BLaER1 (cell line): ENCODE measurements around the gene KAT8.
A peak's percentile ranks its signal among the peaks of the same experiment; 100 is the strongest.

Experiments used
- H3K27ac ChIP-seq: shearing (Covaris generic); formaldehyde crosslinking; 2 replicates; pipeline ENCODE4 v1.8.1; 2022
- H3K27me3 ChIP-seq: shearing (Covaris generic); formaldehyde crosslinking; 2 replicates; pipeline ENCODE4 v1.8.1; 2022
- H3K36me3 ChIP-seq: shearing (Covaris generic); formaldehyde crosslinking; 2 replicates; pipeline ENCODE4 v1.8.1; 2022
- H3K4me1 ChIP-seq: shearing (Covaris generic); formaldehyde crosslinking; 2 replicates; pipeline ENCODE4 v1.8.1; 2022
- H3K4me2 ChIP-seq: shearing (Covaris generic); formaldehyde crosslinking; 2 replicates; pipeline ENCODE4 v1.8.1; 2022
- H3K4me3 ChIP-seq: shearing (Covaris generic); formaldehyde crosslinking; 2 replicates; pipeline ENCODE4 v1.8.1; 2022
- H3K9ac ChIP-seq: shearing (Covaris generic); formaldehyde crosslinking; 2 replicates; pipeline ENCODE4 v1.8.1; 2022
- H3K9me3 ChIP-seq: shearing (Covaris generic); formaldehyde crosslinking; 2 replicates; pipeline ENCODE4 v1.8.1; 2022
- H4K20me1 ChIP-seq: shearing (Covaris generic); formaldehyde crosslinking; 2 replicates; pipeline ENCODE4 v1.8.1; 2022
- Cebpa-rat ChIP-seq: shearing (Covaris generic); IDR thresholded peaks from 2 replicates; pipeline ENCODE4 v1.8.1; 2022

Gene KAT8

DNA sequence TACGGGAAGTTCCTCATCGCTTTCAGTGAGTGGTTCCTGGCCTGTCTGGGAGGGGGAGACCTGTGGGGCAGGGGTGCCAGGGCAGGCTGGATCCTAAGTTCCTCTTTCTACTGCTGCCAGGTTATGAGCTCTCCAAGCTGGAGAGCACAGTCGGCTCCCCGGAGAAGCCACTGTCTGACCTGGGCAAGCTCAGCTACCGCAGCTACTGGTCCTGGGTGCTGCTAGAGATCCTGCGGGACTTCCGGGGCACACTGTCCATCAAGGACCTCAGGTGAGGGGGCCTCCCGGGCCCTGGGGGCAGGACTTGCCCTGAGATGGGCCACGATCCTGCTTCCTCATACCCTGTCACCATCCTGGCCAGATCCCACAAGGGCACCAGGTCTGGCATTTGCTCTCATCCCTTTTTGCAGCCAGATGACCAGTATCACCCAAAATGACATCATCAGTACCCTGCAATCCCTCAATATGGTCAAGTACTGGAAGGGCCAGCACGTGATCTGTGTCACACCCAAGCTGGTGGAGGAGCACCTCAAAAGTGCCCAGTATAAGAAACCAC is 12.9 kb downstream of the KAT8 start:
- Histone ChIP-seq H3K36me3 (peaks cover 65% of the 10 kb centered on the region), H3K4me2 (0 out of 2 replicates have a peak overlapping the region, but pooled peaks have one; percentile 64), H3K9ac (no peak overlapping the region; the same call in 1 of the 2 replicates)

DNA sequence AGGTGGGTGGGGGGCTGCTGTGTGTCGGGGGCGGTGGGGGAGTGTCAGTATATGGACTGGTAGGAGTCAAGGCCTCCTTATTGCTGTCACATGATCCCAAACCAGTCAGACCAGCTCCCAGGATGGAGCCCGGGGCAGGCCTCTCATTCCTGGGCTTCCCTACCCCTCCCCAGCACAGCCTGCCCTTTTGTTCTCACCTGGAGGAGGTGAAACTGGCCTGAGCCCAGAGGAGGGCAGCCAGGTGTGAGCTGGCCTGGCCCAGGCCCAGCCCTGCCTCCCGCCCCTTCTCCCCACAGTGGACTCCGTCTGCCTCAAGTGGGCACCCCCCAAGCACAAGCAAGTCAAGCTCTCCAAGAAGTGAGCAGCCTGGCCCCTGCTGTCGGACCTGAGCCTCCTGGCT is 13.4 kb downstream of the KAT8 start:
- no peak overlapping the region for H3K4me2 ChIP-seq
- peaks cover 60% of the 10 kb centered on the region for H3K36me3 ChIP-seq
- no peak for TF ChIP-seq Cebpa-rat

More for the DNA sequence above, 12.9 kb downstream of the KAT8 start:
- no peaks in the 10 kb centered on the region for H3K9me3 ChIP-seq
- peaks cover 60% of the 10 kb centered on the region for H3K4me1 ChIP-seq
- H4K20me1 ChIP-seq: no peaks in the 10 kb centered on the region
- no peak overlapping the region for H3K27ac ChIP-seq
- H3K4me3 ChIP-seq: no peak overlapping the region
- no peaks in the 10 kb centered on the region for H3K27me3 ChIP-seq
- no peak for TF ChIP-seq Cebpa-rat

DNA sequence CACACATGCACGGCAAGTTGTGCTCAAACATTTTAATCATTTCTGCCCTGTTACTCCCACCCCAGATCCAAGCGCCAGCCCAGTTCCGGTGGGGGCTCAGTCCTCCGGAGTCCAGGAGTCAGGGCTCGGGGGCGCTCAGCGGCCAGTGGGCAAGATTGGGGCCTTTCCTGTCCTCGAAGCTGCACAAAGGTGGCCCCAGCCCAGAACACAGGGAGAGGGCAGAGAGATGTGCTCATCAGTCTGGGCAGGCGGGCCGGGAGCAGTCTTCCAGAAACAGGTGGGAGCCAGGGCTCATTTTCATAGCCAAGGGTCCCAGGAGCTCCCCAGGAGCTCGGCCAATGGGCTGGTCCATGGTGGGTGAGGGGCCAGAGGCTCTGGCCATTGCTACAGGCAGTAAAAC is 14.0 kb downstream of the KAT8 start:
- no peak overlapping the region for H3K27ac ChIP-seq

More for the DNA sequence above, 13.4 kb downstream of the KAT8 start:
- no peaks in the 10 kb centered on the region for H3K27me3 ChIP-seq
- H3K27ac ChIP-seq: no peak overlapping the region
- peaks cover 60% of the 10 kb centered on the region for H3K4me1 ChIP-seq
- no peaks in the 10 kb centered on the region for H4K20me1 ChIP-seq
- H3K9me3 ChIP-seq: no peaks in the 10 kb centered on the region
- H3K9ac ChIP-seq: no peak overlapping the region
- no peak overlapping the region for H3K4me3 ChIP-seq

DNA sequence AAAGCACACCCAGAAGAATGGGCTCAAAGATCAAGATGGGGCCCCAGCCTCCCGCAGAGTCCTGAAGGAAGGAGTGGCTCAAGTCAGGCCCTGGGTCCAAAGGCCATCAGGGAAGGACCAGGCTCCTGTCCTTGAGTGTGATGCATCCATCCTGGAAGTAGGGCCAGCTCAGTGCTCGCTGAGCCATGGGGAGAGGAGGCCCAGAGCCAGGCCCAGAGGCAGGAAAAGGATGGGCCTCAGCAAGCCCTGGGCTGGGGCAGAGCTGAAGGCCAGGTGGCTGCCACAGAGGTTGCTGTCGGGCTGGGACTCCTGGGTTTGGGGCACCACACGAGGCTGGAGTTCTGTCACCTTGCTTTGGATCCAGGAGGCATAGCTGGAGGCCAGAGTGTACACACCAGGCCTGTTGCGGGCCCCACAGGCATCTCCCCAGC is 14.4 kb downstream of the KAT8 start:
- no peaks in the 10 kb centered on the region for H4K20me1 ChIP-seq
- peaks cover 59% of the 10 kb centered on the region for H3K4me1 ChIP-seq
- H3K4me3 ChIP-seq: no peak overlapping the region
- H3K27me3 ChIP-seq: no peaks in the 10 kb centered on the region
- no peak overlapping the region for H3K4me2 ChIP-seq
- H3K27ac ChIP-seq: no peak overlapping the region
- H3K36me3 ChIP-seq: peaks cover 53% of the 10 kb centered on the region
- no peak overlapping the region for H3K9ac ChIP-seq
- no peaks in the 10 kb centered on the region for H3K9me3 ChIP-seq
- TF ChIP-seq Cebpa-rat: no peak

More for the DNA sequence above, 14.0 kb downstream of the KAT8 start:
- no peak overlapping the region for H3K4me3 ChIP-seq
- H3K4me2 ChIP-seq: no peak overlapping the region
- no peaks in the 10 kb centered on the region for H3K9me3 ChIP-seq
- peaks cover 60% of the 10 kb centered on the region for H3K4me1 ChIP-seq
- H3K27me3 ChIP-seq: no peaks in the 10 kb centered on the region
- H4K20me1 ChIP-seq: no peaks in the 10 kb centered on the region
- TF ChIP-seq Cebpa-rat: no peak
- no peak overlapping the region for H3K9ac ChIP-seq
- H3K36me3 ChIP-seq: peaks cover 55% of the 10 kb centered on the region

DNA sequence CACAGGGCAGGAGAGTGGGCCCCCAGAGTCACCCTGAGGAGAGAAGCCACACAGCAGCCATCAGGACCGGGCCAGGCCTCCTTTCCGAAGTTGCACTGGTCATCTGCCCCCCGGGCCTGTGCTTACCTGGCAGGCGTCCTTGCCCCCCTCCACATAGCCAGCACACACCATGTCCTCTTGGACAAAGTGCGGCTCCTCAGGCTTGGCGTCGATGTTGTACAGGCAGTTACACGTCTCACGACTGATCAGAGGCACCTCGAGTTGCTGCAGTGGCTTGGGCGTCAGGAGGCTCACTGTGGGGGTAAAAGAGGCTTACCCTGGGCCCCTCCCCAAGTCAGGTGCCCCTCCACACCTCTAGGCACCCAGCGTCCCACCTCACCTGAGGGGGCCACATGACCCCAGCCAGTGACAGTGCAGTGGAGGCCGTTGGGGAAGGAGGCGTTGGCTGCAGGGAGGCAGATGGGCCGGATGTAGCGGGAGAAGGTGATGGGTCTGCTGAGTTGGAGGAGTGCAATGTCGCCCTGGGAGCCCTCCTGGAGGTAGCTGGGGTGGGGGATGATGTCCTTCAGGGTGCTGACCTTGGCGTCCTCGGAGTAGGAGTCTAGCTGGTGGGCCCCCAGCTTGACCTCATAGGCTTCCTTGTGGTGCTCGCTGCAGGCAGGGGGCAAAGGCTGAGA is 15.0 kb downstream of the KAT8 start:
- no peaks in the 10 kb centered on the region for H4K20me1 ChIP-seq
- H3K27me3 ChIP-seq: no peaks in the 10 kb centered on the region
- TF ChIP-seq Cebpa-rat: no peak
- H3K36me3 ChIP-seq: peaks cover 47% of the 10 kb centered on the region
- peaks cover 53% of the 10 kb centered on the region for H3K4me1 ChIP-seq
- H3K4me2 ChIP-seq: no peak overlapping the region
- no peak overlapping the region for H3K27ac ChIP-seq
- no peaks in the 10 kb centered on the region for H3K9me3 ChIP-seq
- H3K4me3 ChIP-seq: no peak overlapping the region
- no peak overlapping the region for H3K9ac ChIP-seq

DNA sequence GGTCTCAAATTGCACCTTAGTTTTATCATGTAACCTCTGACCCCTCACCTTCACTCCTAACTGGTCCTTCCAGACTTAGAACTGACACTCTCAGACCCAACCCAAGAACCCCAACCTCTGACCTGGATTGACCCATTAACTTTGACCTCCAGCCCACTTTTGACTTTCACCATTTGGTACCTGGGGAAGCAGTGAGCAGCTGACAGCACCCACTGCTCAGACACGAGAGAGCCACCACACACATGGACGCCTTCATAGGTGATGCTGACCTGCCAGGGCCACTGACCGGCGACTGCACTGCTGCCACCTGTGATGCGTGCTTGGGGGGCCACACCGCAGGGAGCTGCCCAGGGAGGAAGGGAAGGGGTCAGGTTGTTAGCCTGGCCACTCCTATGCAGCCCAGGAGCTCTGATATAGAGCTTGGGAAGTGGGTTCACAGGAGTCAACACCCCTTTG is 15.6 kb downstream of the KAT8 start:
- Histone ChIP-seq H3K4me3 (no peak overlapping the region), H3K27me3 (no peaks in the 10 kb centered on the region), H3K36me3 (peaks cover 41% of the 10 kb centered on the region), H3K27ac (no peak overlapping the region), H3K4me2 (no peak overlapping the region; the same call in 1 of the 2 replicates), H3K4me1 (peaks cover 47% of the 10 kb centered on the region), H4K20me1 (no peaks in the 10 kb centered on the region), H3K9ac (no peak overlapping the region), H3K9me3 (no peaks in the 10 kb centered on the region)
- TF ChIP-seq Cebpa-rat: no peak

DNA sequence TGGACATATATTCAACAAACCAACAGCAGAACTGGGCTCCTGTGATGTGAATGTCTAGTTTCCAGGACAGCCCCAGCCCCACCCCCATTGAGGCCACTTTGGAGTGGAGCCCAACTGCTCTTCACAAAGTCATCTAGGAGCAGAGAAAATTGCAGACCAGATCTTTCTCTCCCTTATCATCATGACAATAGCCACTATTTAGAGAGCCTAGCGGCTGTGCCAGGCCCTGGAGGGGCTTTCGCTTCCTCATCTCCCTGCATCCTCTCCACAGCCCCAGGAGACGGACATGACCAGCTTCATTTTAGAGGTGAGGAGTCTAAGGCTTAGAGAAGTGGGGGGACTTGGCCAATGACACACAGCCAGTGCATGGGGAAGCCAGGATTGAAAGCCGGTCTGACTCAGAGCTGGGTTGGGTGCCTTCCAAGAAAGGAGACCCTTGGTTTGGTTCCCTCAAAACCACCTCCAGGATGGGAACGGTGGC is 16.7 kb downstream of the KAT8 start:
- Histone ChIP-seq H3K36me3 (peaks cover 40% of the 10 kb centered on the region), H3K27ac (peak overlapping the region; percentile 44; the same call in 1 of the 2 replicates), H4K20me1 (no peaks in the 10 kb centered on the region), H3K9me3 (no peaks in the 10 kb centered on the region), H3K4me1 (peaks cover 36% of the 10 kb centered on the region), H3K9ac (no peak overlapping the region), H3K27me3 (no peaks in the 10 kb centered on the region), H3K4me3 (no peak overlapping the region), H3K4me2 (peak overlapping the region; percentile 51)
- TF ChIP-seq Cebpa-rat: no peak

DNA sequence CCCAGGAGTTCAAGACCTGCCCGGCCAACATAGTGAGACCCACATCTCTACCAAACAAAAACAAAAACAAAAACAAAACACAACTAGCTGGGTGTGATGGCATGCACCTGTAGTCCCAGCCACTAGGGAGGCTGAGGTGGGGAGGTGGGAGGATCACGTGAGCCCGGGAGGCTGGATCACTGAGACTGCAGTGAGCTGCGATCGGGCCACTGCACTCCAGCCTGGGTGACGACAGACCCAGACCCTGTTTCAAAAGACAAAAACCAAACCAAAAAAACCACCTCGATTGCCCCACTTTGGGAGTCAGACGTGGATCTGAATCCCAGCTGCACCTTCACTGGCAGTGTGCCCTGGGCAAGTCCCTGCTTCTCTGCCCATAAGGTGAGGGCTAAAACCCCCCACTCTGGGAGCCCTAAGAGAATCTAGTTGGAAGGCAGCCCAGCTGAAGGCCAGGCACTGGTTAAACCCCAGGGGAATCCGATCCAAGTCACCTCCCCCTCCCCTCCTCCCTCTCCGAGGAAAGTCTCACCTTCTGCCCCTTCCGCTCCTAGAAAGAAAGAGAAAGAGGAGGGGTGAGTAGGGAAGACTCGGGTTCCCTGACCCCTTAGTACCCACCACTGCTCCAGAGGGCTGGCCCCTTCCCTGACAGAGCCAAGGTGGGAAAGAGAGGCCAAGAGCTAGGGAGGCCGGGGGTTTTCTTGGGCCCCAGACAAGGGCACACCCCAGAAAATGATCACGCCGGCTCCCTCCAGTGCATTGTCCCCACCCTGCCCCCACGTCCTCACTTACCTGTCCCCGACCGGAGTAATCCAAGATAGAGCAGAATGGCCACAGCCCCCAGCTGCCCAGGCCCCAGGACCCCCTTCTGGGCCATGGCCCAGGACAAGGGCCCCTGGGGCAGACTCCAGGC is 17.4 kb downstream of the KAT8 start:
- Histone ChIP-seq H3K9ac (no peak overlapping the region), H3K4me2 (peak overlapping the region; percentile 51)

DNA sequence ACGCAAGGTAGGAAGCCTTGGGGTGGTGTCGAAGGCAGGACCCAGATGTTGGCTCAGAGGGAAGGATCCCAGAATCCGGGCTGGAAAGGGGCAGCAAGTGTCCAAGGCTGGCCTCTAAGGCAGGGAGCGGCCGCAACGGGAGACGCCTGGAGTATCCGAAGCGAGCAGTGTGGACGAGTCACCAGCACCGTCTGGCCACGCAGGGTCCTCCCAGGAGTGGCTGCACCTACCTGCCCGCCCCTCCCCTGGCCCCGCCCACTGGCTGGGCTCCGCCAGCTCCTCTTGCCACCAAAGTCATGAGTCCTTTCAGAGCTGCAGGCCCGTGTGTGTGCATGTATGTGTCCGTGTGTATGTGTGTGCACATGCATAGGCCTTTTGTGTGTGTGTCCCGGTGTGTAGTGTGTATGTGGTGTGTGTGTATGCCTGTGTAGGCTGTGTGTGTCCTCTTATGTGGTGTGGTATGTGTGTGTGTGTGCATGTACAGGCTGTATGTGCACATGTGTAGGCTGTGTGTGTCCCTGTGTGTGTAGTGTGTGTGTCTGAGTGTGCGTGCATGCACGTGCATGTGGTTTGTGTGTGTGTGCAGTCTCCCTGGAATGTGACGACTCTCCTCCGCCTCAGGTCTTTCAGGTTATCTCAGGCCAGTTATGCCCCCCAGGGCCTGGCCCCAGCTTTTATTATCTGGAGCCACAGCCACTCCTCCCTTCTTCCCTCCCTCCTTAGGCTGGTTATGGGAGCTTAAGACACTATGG is 18.2 kb downstream of the KAT8 start, which contains the start of gene PRSS8:
PRSS8 (minus strand) TSS at position 193 of the 752 bp plus-strand sequence. CDS start 229 bp downstream, outside the sequence.
- H3K27me3 ChIP-seq: no peaks in the 10 kb centered on the region
- peaks cover 36% of the 10 kb centered on the region for H3K4me1 ChIP-seq
- TF ChIP-seq Cebpa-rat: no peak
- H3K4me3 ChIP-seq: no peak within 1 kb of the TSS
- H4K20me1 ChIP-seq: no peaks in the 10 kb centered on the region
- peak within 1 kb of the TSS; percentile 51 for H3K4me2 ChIP-seq
- peaks cover 27% of the 10 kb centered on the region for H3K36me3 ChIP-seq
- no peaks in the 10 kb centered on the region for H3K9me3 ChIP-seq
- 0 out of 2 replicates have a peak within 1 kb of the TSS, but pooled peaks have one; percentile 44 for H3K27ac ChIP-seq
- H3K9ac ChIP-seq: no peak within 1 kb of the TSS

More for the DNA sequence above, 17.4 kb downstream of the KAT8 start:
- Histone ChIP-seq H3K27ac (peak overlapping the region; percentile 44; the same call in 1 of the 2 replicates), H3K4me1 (peaks cover 33% of the 10 kb centered on the region), H3K27me3 (no peaks in the 10 kb centered on the region), H3K4me3 (no peak overlapping the region), H3K9me3 (no peaks in the 10 kb centered on the region), H4K20me1 (no peaks in the 10 kb centered on the region), H3K36me3 (peaks cover 35% of the 10 kb centered on the region)
- TF ChIP-seq Cebpa-rat: no peak
